SK-N-SH (cell line): ENCODE results near the gene DCAF8. TPM values are rescaled to one million over a fixed set of nuclear protein-coding genes. Genes with fewer than 3 reads are reported as not detected.

Source experiments
- CTCF ChIA-PET: fragments of 300-600, 350-600 bp; formaldehyde crosslinking; extraction: SDS; loops from one replicate; lab custom pipeline; 2021; lab: Yijun Ruan, JAX
- POLR2A ChIA-PET: fragments of 350-600 bp; sonication (Branson Sonifier 250); formaldehyde crosslinking; extraction: SDS; loops from one replicate; lab custom pipeline; 2020; ENCODE audit warnings: antibody characterized with exemption, inconsistent platforms; lab: Yijun Ruan, JAX
- DNase-seq: peaks from one replicate; pipeline ENCODE4 v3.0.0; 2012
- H2AFZ ChIP-seq: fragments of 200-600 bp; sonication (generic); 2 replicates; pipeline ENCODE4 v1.8.1; 2016; ENCODE audit warnings: antibody characterized with exemption, mild to moderate bottlenecking, low read depth
- H3F3A ChIP-seq: fragments of 200-600 bp; sonication (generic); replicated peaks from 2 replicates; pipeline ENCODE3; 2016; ENCODE audit warnings: antibody characterized with exemption, mild to moderate bottlenecking; ENCODE audit not compliant: insufficient read depth
- H3K27ac ChIP-seq, 2 experiments: fragments of 200-500 bp in 1 of 2; fragments of 200-600 bp in 1 of 2; sonication (Bioruptor generic) in 1 of 2; sonication (generic), shearing (Covaris generic) in 1 of 2; 2 replicates each; pipeline versions ENCODE4 v1.5.1 to v1.6.1; 2014 to 2016; ENCODE audit warnings: low read depth in 2 of 2, inconsistent platforms in 1 of 2, low read length in 1 of 2, mild to moderate bottlenecking in 1 of 2, mixed read lengths in 1 of 2
- H3K27me3 ChIP-seq: fragments of 200-600 bp; sonication (generic), shearing (Covaris generic); 2 replicates; pipeline ENCODE4 v1.6.1; 2016; ENCODE audit warnings: mixed run types; ENCODE audit not compliant: insufficient read depth
- H3K36me3 ChIP-seq, 2 experiments: fragments of 200-500 bp in 1 of 2; fragments of 200-600 bp in 1 of 2; sonication (Bioruptor generic) in 1 of 2; sonication (generic) in 1 of 2; replicated peaks in 1 of 2; 2 replicates each; pipeline versions ENCODE3 to v1.5.1; 2014 to 2016; ENCODE audit warnings: low read length in 1 of 2, mild to moderate bottlenecking in 1 of 2; ENCODE audit not compliant: insufficient read depth in 2 of 2, control insufficient read depth in 1 of 2
- H3K4me1 ChIP-seq, 2 experiments: fragments of 200-500 bp in 1 of 2; fragments of 200-600 bp in 1 of 2; sonication (Bioruptor generic) in 1 of 2; sonication (generic), shearing (Covaris generic) in 1 of 2; 2 replicates each; pipeline versions ENCODE4 v1.5.1 to v1.6.1; 2014 to 2016; ENCODE audit warnings: low read depth in 1 of 2, low read length in 1 of 2, mixed run types in 1 of 2; ENCODE audit not compliant: insufficient read depth in 2 of 2, control insufficient read depth in 1 of 2
- H3K4me2 ChIP-seq: fragments of 200-600 bp; sonication (generic), shearing (Covaris generic); 2 replicates; pipeline ENCODE4 v1.6.1; 2017; ENCODE audit warnings: mixed run types
- H3K4me3 ChIP-seq, 2 experiments: fragments of 200-500 bp in 1 of 2; fragments of 200-600 bp in 1 of 2; sonication (Bioruptor generic) in 1 of 2; sonication (generic), shearing (Covaris generic) in 1 of 2; 2 replicates each; pipeline versions ENCODE4 v1.5.1 to v1.8.1; 2014 to 2016; ENCODE audit warnings: low read depth in 2 of 2, inconsistent platforms in 1 of 2, low read length in 1 of 2, mild to moderate bottlenecking in 1 of 2, mixed read lengths in 1 of 2, moderate library complexity in 1 of 2
- H3K79me2 ChIP-seq: fragments of 200-600 bp; sonication (generic); 2 replicates; pipeline ENCODE4 v1.8.1; 2017; ENCODE audit warnings: mild to moderate bottlenecking; ENCODE audit not compliant: insufficient read depth
- H3K9ac ChIP-seq: fragments of 200-600 bp; sonication (generic); 2 replicates; pipeline ENCODE4 v1.6.1; 2017; ENCODE audit warnings: mixed run types
- H3K9me2 ChIP-seq: fragments of 200-600 bp; sonication (generic); 2 replicates; pipeline ENCODE4 v1.6.1; 2017; ENCODE audit warnings: mixed run types
- H3K9me3 ChIP-seq: fragments of 200-600 bp; sonication (generic); 2 replicates; pipeline ENCODE4 v1.6.1; 2017; ENCODE audit warnings: mixed run types, mild to moderate bottlenecking, moderate library complexity
- H4K20me1 ChIP-seq: fragments of 200-600 bp; sonication (generic); 2 replicates; pipeline ENCODE4 v1.6.1; 2017; ENCODE audit warnings: mild to moderate bottlenecking, mixed run types; ENCODE audit not compliant: insufficient read depth
- CHD2 ChIP-seq: fragments of 150-350 bp; IDR thresholded peaks from 2 replicates; pipeline ENCODE4 v1.6.1; 2018; ENCODE audit warnings: low read length; ENCODE audit not compliant: partially characterized antibody
- FOXJ3 ChIP-seq: sonication (generic); formaldehyde crosslinking; IDR thresholded peaks from 2 replicates; pipeline ENCODE4 v1.5.1; 2020; ENCODE audit warnings: mild to moderate bottlenecking, missing genetic modification reagents
- IRF3 ChIP-seq: fragments of 150-350 bp; IDR thresholded peaks from 2 replicates; pipeline ENCODE4 v1.6.1; 2016; ENCODE audit warnings: mild to moderate bottlenecking, low read depth, low read length
- JUND ChIP-seq: IDR thresholded peaks from 2 replicates; pipeline ENCODE4 v1.4.0; 2012
- NRF1 ChIP-seq: IDR thresholded peaks from 2 replicates; pipeline ENCODE4 v1.6.1; 2012; ENCODE audit warnings: low read depth, mild to moderate bottlenecking, low read length
- PBX3 ChIP-seq: IDR thresholded peaks from 2 replicates; pipeline ENCODE4; 2012
- POLR2AphosphoS5 ChIP-seq: IDR thresholded peaks from 2 replicates; pipeline ENCODE4 v1.6.1; 2012; ENCODE audit warnings: low read depth, low read length
- RAD21 ChIP-seq: IDR thresholded peaks from 2 replicates; pipeline ENCODE4 v1.6.1; 2012; ENCODE audit warnings: mild to moderate bottlenecking, low read length
- RFX5 ChIP-seq: IDR thresholded peaks from 2 replicates; pipeline ENCODE4 v1.6.1; 2012; ENCODE audit warnings: mild to moderate bottlenecking, improper control_type of control experiment, low read length
- SIN3A ChIP-seq: IDR thresholded peaks from 2 replicates; pipeline ENCODE4 v1.6.1; 2012; ENCODE audit warnings: low read depth, mild to moderate bottlenecking, low read length, moderate library complexity, borderline replicate concordance
- TAF1 ChIP-seq: IDR thresholded peaks from 2 replicates; pipeline ENCODE4 v1.6.1; 2012; ENCODE audit warnings: low read depth, mild to moderate bottlenecking, low read length, moderate library complexity, borderline replicate concordance
- TEAD4 ChIP-seq: IDR thresholded peaks from 2 replicates; pipeline ENCODE4 v1.4.0; 2012; ENCODE audit warnings: mild to moderate bottlenecking, borderline replicate concordance; ENCODE audit not compliant: insufficient read depth
- USF1 ChIP-seq: IDR thresholded peaks from 2 replicates; pipeline ENCODE4 v1.4.0; 2012; ENCODE audit warnings: low read depth, borderline replicate concordance
- WGBS: methylation state at CpG from one replicate; pipeline ENCODE4 v1.1.6; 2017; ENCODE audit warnings: low lambda C conversion rate; 5-methylcytosine and 5-hydroxymethylcytosine counted together
- polyA plus RNA-seq, 3 experiments: library from polyadenylated mRNA; depleted of rRNA; stranded (reverse); fragments of >200 nt; gene quantifications; 2 replicates each; pipeline ENCODE4 v1.2.3, GENCODE V29; 2012
- TF ChIP-seq, protein P1 (sequence below): fragments of 200-600 bp; sonication (generic); IDR thresholded peaks from 2 replicates; pipeline ENCODE4 v1.6.1; 2017; ENCODE audit warnings: antibody characterized with exemption, mild to moderate bottlenecking, moderate library complexity

Gene DCAF8
- polyA plus RNA-seq, 1 of the 3 experiments (the other 2 are of a cell fraction): 108 TPM

DNA sequence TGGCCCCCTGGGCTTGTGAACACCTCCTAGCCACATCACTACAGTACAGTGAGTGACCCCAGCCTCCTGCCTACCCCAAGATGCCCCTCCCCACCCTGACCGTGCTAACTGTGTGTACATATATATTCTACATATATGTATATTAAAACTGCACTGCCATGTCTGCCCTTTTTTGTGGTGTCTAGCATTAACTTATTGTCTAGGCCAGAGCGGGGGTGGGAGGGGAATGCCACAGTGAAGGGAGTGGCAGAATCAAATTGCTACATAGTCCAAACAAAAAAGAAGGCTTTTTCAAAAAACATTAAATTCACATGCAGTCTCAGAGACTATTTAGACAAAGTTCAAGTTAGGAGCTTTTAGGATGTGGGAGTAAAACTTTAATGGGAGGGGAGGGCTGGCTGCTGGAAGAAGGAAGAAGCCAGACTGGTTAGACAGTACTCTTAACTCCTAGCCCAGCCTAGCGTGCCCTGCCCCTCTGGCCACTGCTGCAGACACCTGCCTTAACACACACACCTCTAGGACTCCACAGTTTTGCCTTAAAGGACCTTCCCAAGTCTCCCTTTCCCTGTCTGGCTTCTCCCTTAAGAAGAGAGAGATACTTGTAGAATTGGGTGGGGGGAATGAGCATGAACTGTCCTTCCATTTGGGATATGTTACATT lies 47.7 kb downstream of the DCAF8 start:
- H3K4me3 ChIP-seq: no peak overlapping the region
- no peaks in the 10 kb centered on the region for H3K9me2 ChIP-seq
- peaks cover 44% of the 10 kb centered on the region for H3F3A ChIP-seq
- ChIA-PET CTCF (no interaction called here), POLR2A (no interaction called here)
- H4K20me1 ChIP-seq: peaks cover 24% of the 10 kb centered on the region
- H3K9me3 ChIP-seq: no peaks in the 10 kb centered on the region
- no peak for TF ChIP-seq PBX3
- 0 out of 2 replicates have a peak, but pooled peaks have one; percentile 11 for TF ChIP-seq POLR2AphosphoS5
- no peaks in the 10 kb centered on the region for H3K27me3 ChIP-seq
- H3K27ac ChIP-seq: peak overlapping the region in 1 of 2 experiments; percentile 4; a peak in 1 of 4 replicates
- no peak overlapping the region for H3K4me2 ChIP-seq
- H3K36me3 ChIP-seq: peaks cover 71 to 92% of the 10 kb centered on the region in 2 experiments
- H3K4me1 ChIP-seq: peaks cover 23 to 35% of the 10 kb centered on the region in 2 experiments
- no peak overlapping the region for H3K9ac ChIP-seq
- 78% methylated on average over 3 of the region's 3 CpGs for WGBS
- no peak overlapping the region for H2AFZ ChIP-seq
- H3K79me2 ChIP-seq: peaks cover 27% of the 10 kb centered on the region
- DNase-seq: no peak

DNA sequence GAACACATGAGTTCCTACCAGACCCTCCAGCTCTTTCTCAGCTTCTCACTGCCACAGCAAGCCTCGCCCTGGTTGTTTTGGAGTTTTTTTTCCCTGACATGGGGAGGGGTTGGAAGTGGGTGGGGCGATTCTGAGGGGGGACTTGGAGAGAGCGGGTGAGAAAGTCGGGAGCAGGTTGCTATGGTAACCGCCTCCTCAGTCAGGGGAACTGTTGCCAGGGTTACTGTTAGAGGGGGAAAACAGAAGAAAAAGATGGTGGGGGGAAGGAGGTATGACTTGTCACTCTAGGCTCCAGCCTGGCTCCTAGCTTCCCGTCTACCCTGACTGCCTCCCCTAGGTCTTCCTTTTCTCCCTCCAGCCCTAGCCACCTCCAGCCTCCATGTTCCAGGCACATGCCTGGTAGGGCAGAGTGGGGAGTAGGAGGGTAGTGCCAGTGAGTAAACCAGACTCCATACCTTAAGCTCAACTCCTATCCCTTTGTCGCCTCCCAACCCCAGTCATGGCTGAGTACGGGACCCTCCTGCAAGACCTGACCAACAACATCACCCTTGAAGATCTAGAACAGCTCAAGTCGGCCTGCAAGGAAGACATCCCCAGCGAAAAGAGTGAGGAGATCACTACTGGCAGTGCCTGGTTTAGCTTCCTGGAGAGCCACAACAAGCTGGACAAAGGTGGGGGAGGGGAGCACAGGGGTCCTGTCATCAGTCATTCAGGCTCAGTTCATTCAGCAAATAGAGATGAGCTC lies 51.1 kb downstream of the DCAF8 start:
- Histone ChIP-seq H3K4me2 (no peak overlapping the region), H4K20me1 (peaks cover 56% of the 10 kb centered on the region), H3K9ac (no peak overlapping the region), H3K9me3 (no peaks in the 10 kb centered on the region), H2AFZ (no peak overlapping the region), H3K4me3 (no peak overlapping the region), H3K27ac (peak overlapping the region; percentile 43 to 67), H3K4me1 (peaks cover 40 to 53% of the 10 kb centered on the region in 2 experiments), H3K79me2 (peaks cover 59% of the 10 kb centered on the region), H3K9me2 (no peaks in the 10 kb centered on the region), H3K36me3 (peaks cover 67 to 81% of the 10 kb centered on the region in 2 experiments), H3K27me3 (no peaks in the 10 kb centered on the region), H3F3A (peaks cover 32% of the 10 kb centered on the region)
- WGBS: 87% methylated on average over 10 of the region's 10 CpGs
- no peak for TF ChIP-seq NRF1
- TF ChIP-seq RFX5: no peak
- TF ChIP-seq USF1: no peak
- no peak for TF ChIP-seq TEAD4
- TF ChIP-seq, protein P1, sequence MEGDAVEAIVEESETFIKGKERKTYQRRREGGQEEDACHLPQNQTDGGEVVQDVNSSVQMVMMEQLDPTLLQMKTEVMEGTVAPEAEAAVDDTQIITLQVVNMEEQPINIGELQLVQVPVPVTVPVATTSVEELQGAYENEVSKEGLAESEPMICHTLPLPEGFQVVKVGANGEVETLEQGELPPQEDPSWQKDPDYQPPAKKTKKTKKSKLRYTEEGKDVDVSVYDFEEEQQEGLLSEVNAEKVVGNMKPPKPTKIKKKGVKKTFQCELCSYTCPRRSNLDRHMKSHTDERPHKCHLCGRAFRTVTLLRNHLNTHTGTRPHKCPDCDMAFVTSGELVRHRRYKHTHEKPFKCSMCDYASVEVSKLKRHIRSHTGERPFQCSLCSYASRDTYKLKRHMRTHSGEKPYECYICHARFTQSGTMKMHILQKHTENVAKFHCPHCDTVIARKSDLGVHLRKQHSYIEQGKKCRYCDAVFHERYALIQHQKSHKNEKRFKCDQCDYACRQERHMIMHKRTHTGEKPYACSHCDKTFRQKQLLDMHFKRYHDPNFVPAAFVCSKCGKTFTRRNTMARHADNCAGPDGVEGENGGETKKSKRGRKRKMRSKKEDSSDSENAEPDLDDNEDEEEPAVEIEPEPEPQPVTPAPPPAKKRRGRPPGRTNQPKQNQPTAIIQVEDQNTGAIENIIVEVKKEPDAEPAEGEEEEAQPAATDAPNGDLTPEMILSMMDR: no peak
- TF ChIP-seq IRF3: no peak
- no peak for TF ChIP-seq CHD2
- no peak for TF ChIP-seq TAF1
- no peak for TF ChIP-seq JUND
- no peak for TF ChIP-seq SIN3A
- TF ChIP-seq RAD21: no peak
- TF ChIP-seq POLR2AphosphoS5: no peak
- no peak for TF ChIP-seq FOXJ3 (CRISPR knock-in tag)
- ChIA-PET CTCF (interaction anchor here (1.2 to 13.6 kb wide), 8 partner anchors 9 to 132 kb away, joined by 3 to 137 read pairs (median 14); no protein-coding TSS in a partner anchor), POLR2A (interaction anchor here (1.8 kb wide), 1 partner anchor 8 kb away, joined by 6 read pairs; no protein-coding TSS in a partner anchor)
- peak; percentile 44 for DNase-seq
